HepG2 (cell line): ENCODE results near the gene METRN. TPM values are rescaled to one million over a fixed set of nuclear protein-coding genes. Genes with fewer than 3 reads are reported as not detected.

ENCODE experiments used
- ATAC-seq: fragments of 200-7000 bp; cut with Tn5 transposase; 3 replicates; pipeline ENCODE4 v1.9.1; 2020; ENCODE audit warnings: mild to moderate bottlenecking, moderate library complexity
- BruUV-seq: library from RNA; stranded (reverse); fragments of 400-500 nt; replicated peaks from 2 replicates; lab custom pipeline; 2021; lab: Mats Ljungman, UMichigan
- CTCF ChIA-PET: fragments of 300-600 bp; formaldehyde crosslinking; extraction: SDS; loops from one replicate; lab custom pipeline; 2021; ENCODE audit warnings: low total read pairs, inconsistent platforms, low intra/inter-chr PET ratio; lab: Yijun Ruan, JAX
- POLR2A ChIA-PET: fragments of 350-600 bp; sonication (Branson Sonifier 250); formaldehyde crosslinking; loops from one replicate; lab custom pipeline; 2020; ENCODE audit warnings: antibody characterized with exemption, inconsistent platforms; lab: Yijun Ruan, JAX
- DNase-seq: peaks from one replicate; pipeline ENCODE4 v3.0.0-alpha.2; 2015; ENCODE audit warnings: low spot score
- FAIRE-seq: peaks from 3 replicates; lab custom pipeline; 2011; peaks lifted over from hg19 to GRCh38; lab: Jason Lieb, UNC
- H2AFZ ChIP-seq: one replicate; pipeline ENCODE4 v1.6.1; 2011; ENCODE audit warnings: low read length, inconsistent platforms
- H3K27ac ChIP-seq: fragments of 300-600 bp; 3 replicates; pipeline ENCODE4 v1.8.0; 2011; ENCODE audit warnings: mixed run types, mild to moderate bottlenecking, mixed read lengths, low read length, inconsistent platforms; ENCODE audit not compliant: insufficient read depth; ENCODE audit errors: extremely low read length
- H3K27me3 ChIP-seq, 2 experiments: fragments of 200-600 bp in 1 of 2; 2 replicates in 1 of 2; 3 replicates in 1 of 2; pipeline versions ENCODE4 v1.6.0 to v1.8.0; 2011; ENCODE audit warnings: low read length in 2 of 2, mild to moderate bottlenecking in 2 of 2, moderate library complexity in 2 of 2, inconsistent platforms in 1 of 2; ENCODE audit not compliant: insufficient read depth in 2 of 2, control insufficient read depth in 1 of 2
- H3K36me3 ChIP-seq, 2 experiments: fragments of 200-600 bp in 1 of 2; replicated peaks in 1 of 2; 2 replicates in 1 of 2; 3 replicates in 1 of 2; pipeline versions ENCODE4 v1.5.1 to v1.8.0; 2011; ENCODE audit warnings: low read length in 2 of 2, inconsistent platforms in 1 of 2; ENCODE audit not compliant: insufficient read depth in 2 of 2, control insufficient read depth in 1 of 2
- H3K4me1 ChIP-seq: 2 replicates; pipeline ENCODE4 v1.5.1; 2012; ENCODE audit warnings: low read length, inconsistent platforms; ENCODE audit not compliant: insufficient read depth
- H3K4me2 ChIP-seq: 2 replicates; pipeline ENCODE4 v1.6.0; 2011; ENCODE audit warnings: low read depth, low read length, inconsistent platforms
- H3K4me3 ChIP-seq, 3 experiments: fragments of 200-600 bp in 1 of 3; sonication (generic), shearing (Covaris generic) in 1 of 3; replicated peaks in 1 of 3; 2 replicates each; pipeline ENCODE4 v1.5.1; 2011 to 2016; ENCODE audit warnings: low read length in 3 of 3, inconsistent platforms in 2 of 3, low read depth in 2 of 3, mild to moderate bottlenecking in 2 of 3, control low read depth in 1 of 3, mixed read lengths in 1 of 3; ENCODE audit not compliant: insufficient read depth in 1 of 3
- H3K79me2 ChIP-seq: one replicate; pipeline ENCODE4 v1.6.1; 2011; ENCODE audit warnings: low read length, inconsistent platforms; ENCODE audit not compliant: insufficient read depth
- H3K9ac ChIP-seq: 2 replicates; pipeline ENCODE4 v1.6.0; 2011; ENCODE audit warnings: mild to moderate bottlenecking, low read depth, low read length, inconsistent platforms; ENCODE audit not compliant: insufficient read depth
- H3K9me3 ChIP-seq: 2 replicates; pipeline ENCODE4 v1.5.1; 2012; ENCODE audit warnings: mild to moderate bottlenecking, low read length
- H4K20me1 ChIP-seq: 2 replicates; pipeline ENCODE4 v1.6.0; 2011; ENCODE audit warnings: inconsistent platforms, mild to moderate bottlenecking, low read length, moderate library complexity; ENCODE audit not compliant: insufficient read depth
- GFI1 ChIP-seq: sonication (generic); formaldehyde crosslinking; IDR thresholded peaks from 2 replicates; pipeline ENCODE4 v1.5.0; 2020; ENCODE audit warnings: missing genetic modification reagents, mild to moderate bottlenecking, borderline replicate concordance
- HMG20B ChIP-seq: conservative IDR thresholded peaks from 2 replicates; pipeline ENCODE4 v1.6.1; 2016; ENCODE audit warnings: missing genetic modification reagents, missing compliant biosample characterization
- KAT2B ChIP-seq: fragments of 150-350 bp; IDR thresholded peaks from 2 replicates; pipeline ENCODE4 v1.6.1; 2014; ENCODE audit warnings: low read depth, low read length, borderline replicate concordance
- MTA1 ChIP-seq: sonication (generic); formaldehyde crosslinking; IDR thresholded peaks from 2 replicates; pipeline ENCODE4 v1.4.0; 2020; ENCODE audit warnings: missing genetic modification reagents, mild to moderate bottlenecking, borderline replicate concordance
- ZFP62 ChIP-seq: sonication (generic); formaldehyde crosslinking; IDR thresholded peaks from 2 replicates; pipeline ENCODE4 v1.4.0; 2020; ENCODE audit warnings: missing genetic modification reagents
- ZMYM3 ChIP-seq: sonication (generic); formaldehyde crosslinking; IDR thresholded peaks from 2 replicates; pipeline ENCODE4 v1.5.1; 2020; ENCODE audit warnings: mild to moderate bottlenecking, missing genetic modification reagents
- ZNF224 ChIP-seq: sonication (generic); formaldehyde crosslinking; IDR thresholded peaks from 2 replicates; pipeline ENCODE4 v1.5.0; 2020; ENCODE audit warnings: mild to moderate bottlenecking, missing genetic modification reagents
- ZNF225 ChIP-seq: sonication (generic); formaldehyde crosslinking; IDR thresholded peaks from 2 replicates; pipeline ENCODE4 v1.4.0; 2020; ENCODE audit warnings: mild to moderate bottlenecking, missing genetic modification reagents
- ZNF839 ChIP-seq: sonication (generic); formaldehyde crosslinking; IDR thresholded peaks from 2 replicates; pipeline ENCODE4 v1.4.0; 2020; ENCODE audit warnings: missing genetic modification reagents, mild to moderate bottlenecking, borderline replicate concordance
- WGBS: methylation state at CpG from one replicate; pipeline ENCODE4 v1.1.6; 2017; ENCODE audit warnings: low lambda C conversion rate; 5-methylcytosine and 5-hydroxymethylcytosine counted together
- in situ Hi-C: cut with HindIII; loops from 2 replicates; pipeline ENCODE4 v1.10.0; 2017; ENCODE audit warnings: low pct_unique_long_range_greater_than_20kb; ENCODE audit not compliant: extremely low pct_ligation_motif_present
- intact Hi-C: fragments of 100-400 bp; cut with micrococcal nuclease; formaldehyde crosslinking; loops from one replicate; pipeline ENCODE4 v1.10.0; 2022; ENCODE audit not compliant: unreplicated experiment
- polyA plus RNA-seq, 8 experiments: library from polyadenylated mRNA; depleted of rRNA in 3 of 8; stranded (reverse) in 7 of 8; unstranded in 1 of 8; fragments of >200 nt; fragmentation: Illumina TruSeq in 4 of 8; extraction: Trizol in 4 of 8; gene quantifications; 2 replicates each; pipeline versions ENCODE4 v1.2.1 to v1.2.3, GENCODE V29; 2011 to 2016; ENCODE audit warnings: low read depth in 4 of 8, missing spikeins in 1 of 8, mixed read lengths in 1 of 8; ENCODE audit not compliant: insufficient read depth in 1 of 8
- total RNA-seq, 5 experiments: library from RNA; depleted of rRNA; stranded (reverse); fragments of >200 nt; fragmentation: Illumina TruSeq; extraction: Trizol; gene quantifications; 2 replicates each; pipeline ENCODE4 v1.2.3, GENCODE V29; 2016; ENCODE audit warnings: low read depth in 1 of 5
- TF ChIP-seq, protein P1 (sequence below): sonication (generic); formaldehyde crosslinking; IDR thresholded peaks from 2 replicates; pipeline ENCODE4 v1.4.0; 2020; ENCODE audit warnings: missing genetic modification reagents
- TF ChIP-seq, protein P2 (sequence below): sonication (generic); formaldehyde crosslinking; IDR thresholded peaks from 2 replicates; pipeline ENCODE4 v1.9.0; 2022; ENCODE audit warnings: missing genetic modification reagents, mild to moderate bottlenecking, borderline replicate concordance
- TF ChIP-seq, protein P3 (sequence below): sonication (generic); formaldehyde crosslinking; IDR thresholded peaks from 2 replicates; pipeline ENCODE4 v1.5.0; 2020; ENCODE audit warnings: missing genetic modification reagents
- TF ChIP-seq, protein P4 (sequence below): sonication (generic); formaldehyde crosslinking; IDR thresholded peaks from 2 replicates; pipeline ENCODE4 v1.4.0; 2020; ENCODE audit warnings: missing genetic modification reagents
- TF ChIP-seq, protein P5 (sequence below): sonication (generic); formaldehyde crosslinking; IDR thresholded peaks from 2 replicates; pipeline ENCODE4 v1.5.1; 2020; ENCODE audit warnings: mild to moderate bottlenecking, missing genetic modification reagents, moderate library complexity

Gene METRN
- total and polyA plus RNA-seq, 2 of the 13 experiments (the other 11 are each of a cell fraction or from before 2014, with no cell fraction given) = 25.5 to 46.1 TPM

DNA sequence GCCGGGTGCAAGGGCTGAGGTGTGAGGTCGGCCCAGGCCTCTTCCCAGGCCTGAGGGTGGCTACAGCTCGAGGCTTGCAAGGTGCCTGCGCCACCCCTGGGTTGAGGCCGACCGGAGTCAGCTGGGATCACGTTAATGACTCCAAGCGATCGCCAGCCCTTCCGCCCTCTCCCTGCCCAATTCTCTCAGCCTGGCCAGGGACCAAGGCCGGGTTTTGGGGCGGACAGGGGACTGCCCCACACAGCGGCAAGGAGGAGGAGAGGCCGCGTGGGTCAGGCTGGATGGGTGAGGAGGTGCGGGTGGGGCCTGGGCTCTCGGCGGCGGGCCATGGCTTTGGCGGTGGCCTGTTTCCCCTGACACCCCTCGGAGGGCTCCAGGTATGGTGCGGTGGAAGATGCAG, 21.6 kb upstream of the METRN start:
- no TSS peak for BruUV-seq
- TF ChIP-seq, protein P1, sequence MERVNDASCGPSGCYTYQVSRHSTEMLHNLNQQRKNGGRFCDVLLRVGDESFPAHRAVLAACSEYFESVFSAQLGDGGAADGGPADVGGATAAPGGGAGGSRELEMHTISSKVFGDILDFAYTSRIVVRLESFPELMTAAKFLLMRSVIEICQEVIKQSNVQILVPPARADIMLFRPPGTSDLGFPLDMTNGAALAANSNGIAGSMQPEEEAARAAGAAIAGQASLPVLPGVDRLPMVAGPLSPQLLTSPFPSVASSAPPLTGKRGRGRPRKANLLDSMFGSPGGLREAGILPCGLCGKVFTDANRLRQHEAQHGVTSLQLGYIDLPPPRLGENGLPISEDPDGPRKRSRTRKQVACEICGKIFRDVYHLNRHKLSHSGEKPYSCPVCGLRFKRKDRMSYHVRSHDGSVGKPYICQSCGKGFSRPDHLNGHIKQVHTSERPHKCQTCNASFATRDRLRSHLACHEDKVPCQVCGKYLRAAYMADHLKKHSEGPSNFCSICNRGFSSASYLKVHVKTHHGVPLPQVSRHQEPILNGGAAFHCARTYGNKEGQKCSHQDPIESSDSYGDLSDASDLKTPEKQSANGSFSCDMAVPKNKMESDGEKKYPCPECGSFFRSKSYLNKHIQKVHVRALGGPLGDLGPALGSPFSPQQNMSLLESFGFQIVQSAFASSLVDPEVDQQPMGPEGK (CRISPR knock-in tag) = no peak
- no peak for TF ChIP-seq ZMYM3 (CRISPR knock-in tag)
- TF ChIP-seq, protein P2, sequence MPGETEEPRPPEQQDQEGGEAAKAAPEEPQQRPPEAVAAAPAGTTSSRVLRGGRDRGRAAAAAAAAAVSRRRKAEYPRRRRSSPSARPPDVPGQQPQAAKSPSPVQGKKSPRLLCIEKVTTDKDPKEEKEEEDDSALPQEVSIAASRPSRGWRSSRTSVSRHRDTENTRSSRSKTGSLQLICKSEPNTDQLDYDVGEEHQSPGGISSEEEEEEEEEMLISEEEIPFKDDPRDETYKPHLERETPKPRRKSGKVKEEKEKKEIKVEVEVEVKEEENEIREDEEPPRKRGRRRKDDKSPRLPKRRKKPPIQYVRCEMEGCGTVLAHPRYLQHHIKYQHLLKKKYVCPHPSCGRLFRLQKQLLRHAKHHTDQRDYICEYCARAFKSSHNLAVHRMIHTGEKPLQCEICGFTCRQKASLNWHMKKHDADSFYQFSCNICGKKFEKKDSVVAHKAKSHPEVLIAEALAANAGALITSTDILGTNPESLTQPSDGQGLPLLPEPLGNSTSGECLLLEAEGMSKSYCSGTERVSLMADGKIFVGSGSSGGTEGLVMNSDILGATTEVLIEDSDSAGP (CRISPR knock-in tag) = peak; percentile 44; the same call in 1 of the 2 replicates
- TF ChIP-seq ZNF224 (CRISPR knock-in tag) = no peak
- TF ChIP-seq ZNF225 (CRISPR knock-in tag) = no peak
- no peak for TF ChIP-seq ZNF839 (CRISPR knock-in tag)
- no peak for TF ChIP-seq ZFP62
- TF ChIP-seq, protein P3, sequence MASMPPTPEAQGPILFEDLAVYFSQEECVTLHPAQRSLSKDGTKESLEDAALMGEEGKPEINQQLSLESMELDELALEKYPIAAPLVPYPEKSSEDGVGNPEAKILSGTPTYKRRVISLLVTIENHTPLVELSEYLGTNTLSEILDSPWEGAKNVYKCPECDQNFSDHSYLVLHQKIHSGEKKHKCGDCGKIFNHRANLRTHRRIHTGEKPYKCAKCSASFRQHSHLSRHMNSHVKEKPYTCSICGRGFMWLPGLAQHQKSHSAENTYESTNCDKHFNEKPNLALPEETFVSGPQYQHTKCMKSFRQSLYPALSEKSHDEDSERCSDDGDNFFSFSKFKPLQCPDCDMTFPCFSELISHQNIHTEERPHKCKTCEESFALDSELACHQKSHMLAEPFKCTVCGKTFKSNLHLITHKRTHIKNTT (CRISPR knock-in tag) = no peak
- TF ChIP-seq KAT2B = no peak
- TF ChIP-seq, protein P4, sequence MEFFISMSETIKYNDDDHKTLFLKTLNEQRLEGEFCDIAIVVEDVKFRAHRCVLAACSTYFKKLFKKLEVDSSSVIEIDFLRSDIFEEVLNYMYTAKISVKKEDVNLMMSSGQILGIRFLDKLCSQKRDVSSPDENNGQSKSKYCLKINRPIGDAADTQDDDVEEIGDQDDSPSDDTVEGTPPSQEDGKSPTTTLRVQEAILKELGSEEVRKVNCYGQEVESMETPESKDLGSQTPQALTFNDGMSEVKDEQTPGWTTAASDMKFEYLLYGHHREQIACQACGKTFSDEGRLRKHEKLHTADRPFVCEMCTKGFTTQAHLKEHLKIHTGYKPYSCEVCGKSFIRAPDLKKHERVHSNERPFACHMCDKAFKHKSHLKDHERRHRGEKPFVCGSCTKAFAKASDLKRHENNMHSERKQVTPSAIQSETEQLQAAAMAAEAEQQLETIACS = no peak
- TF ChIP-seq GFI1 = no peak
- TF ChIP-seq, protein P5, sequence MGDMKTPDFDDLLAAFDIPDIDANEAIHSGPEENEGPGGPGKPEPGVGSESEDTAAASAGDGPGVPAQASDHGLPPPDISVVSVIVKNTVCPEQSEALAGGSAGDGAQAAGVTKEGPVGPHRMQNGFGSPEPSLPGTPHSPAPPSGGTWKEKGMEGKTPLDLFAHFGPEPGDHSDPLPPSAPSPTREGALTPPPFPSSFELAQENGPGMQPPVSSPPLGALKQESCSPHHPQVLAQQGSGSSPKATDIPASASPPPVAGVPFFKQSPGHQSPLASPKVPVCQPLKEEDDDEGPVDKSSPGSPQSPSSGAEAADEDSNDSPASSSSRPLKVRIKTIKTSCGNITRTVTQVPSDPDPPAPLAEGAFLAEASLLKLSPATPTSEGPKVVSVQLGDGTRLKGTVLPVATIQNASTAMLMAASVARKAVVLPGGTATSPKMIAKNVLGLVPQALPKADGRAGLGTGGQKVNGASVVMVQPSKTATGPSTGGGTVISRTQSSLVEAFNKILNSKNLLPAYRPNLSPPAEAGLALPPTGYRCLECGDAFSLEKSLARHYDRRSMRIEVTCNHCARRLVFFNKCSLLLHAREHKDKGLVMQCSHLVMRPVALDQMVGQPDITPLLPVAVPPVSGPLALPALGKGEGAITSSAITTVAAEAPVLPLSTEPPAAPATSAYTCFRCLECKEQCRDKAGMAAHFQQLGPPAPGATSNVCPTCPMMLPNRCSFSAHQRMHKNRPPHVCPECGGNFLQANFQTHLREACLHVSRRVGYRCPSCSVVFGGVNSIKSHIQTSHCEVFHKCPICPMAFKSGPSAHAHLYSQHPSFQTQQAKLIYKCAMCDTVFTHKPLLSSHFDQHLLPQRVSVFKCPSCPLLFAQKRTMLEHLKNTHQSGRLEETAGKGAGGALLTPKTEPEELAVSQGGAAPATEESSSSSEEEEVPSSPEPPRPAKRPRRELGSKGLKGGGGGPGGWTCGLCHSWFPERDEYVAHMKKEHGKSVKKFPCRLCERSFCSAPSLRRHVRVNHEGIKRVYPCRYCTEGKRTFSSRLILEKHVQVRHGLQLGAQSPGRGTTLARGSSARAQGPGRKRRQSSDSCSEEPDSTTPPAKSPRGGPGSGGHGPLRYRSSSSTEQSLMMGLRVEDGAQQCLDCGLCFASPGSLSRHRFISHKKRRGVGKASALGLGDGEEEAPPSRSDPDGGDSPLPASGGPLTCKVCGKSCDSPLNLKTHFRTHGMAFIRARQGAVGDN = 0 out of 2 replicates have a peak, but pooled peaks have one; percentile 19
- TF ChIP-seq MTA1 (CRISPR knock-in tag) = no peak
- TF ChIP-seq HMG20B = no peak

More for the DNA sequence above, 21.6 kb upstream of the METRN start:
- 100% methylated on average over 1 of the region's 22 CpGs for WGBS
- Histone ChIP-seq H3K27ac (no peak overlapping the region), H3K4me3 (peak overlapping the region in 1 of 3 experiments; percentile 69; a peak in 1 of 6 replicates), H4K20me1 (no peaks in the 10 kb centered on the region), H3K79me2 (peaks cover 2% of the 10 kb centered on the region), H3K4me1 (peaks cover 26% of the 10 kb centered on the region), H2AFZ (no peak overlapping the region), H3K27me3 (peaks cover 7 to 33% of the 10 kb centered on the region in 2 experiments), H3K9me3 (no peaks in the 10 kb centered on the region), H3K36me3 (no peaks in the 10 kb centered on the region), H3K9ac (no peak overlapping the region), H3K4me2 (peak overlapping the region; percentile 84; the same call in 1 of the 2 replicates)
- intact Hi-C loops = no loop called here
- FAIRE-seq (no peak), DNase-seq (no peak), ATAC-seq (no peak)
- ChIA-PET CTCF (no interaction called here), POLR2A (interaction anchor here (3.4 kb wide), 1 partner anchor 27 kb away, joined by 21 read pairs; the partner anchor contains the start of gene ANTKMT)
- in situ Hi-C loops = no loop called here
